Liver (tissue), 9 donors: Measurements from ENCODE around the gene HTR7. TPM values are rescaled to one million over a fixed set of nuclear protein-coding genes. Genes with fewer than 3 reads are reported as not detected.

Experiments
- DNase-seq: peaks from one replicate; pipeline ENCODE4 v3.0.0-alpha.2; 2017; ENCODE audit warnings: low spot score
- H3K27ac ChIP-seq, 2 donors: one replicate each; pipeline ENCODE4 v1.7.0; 2013; ENCODE audit warnings: inconsistent platforms in 2 of 2, low read length in 2 of 2, control low read depth in 1 of 2, low read depth in 1 of 2, mild to moderate bottlenecking in 1 of 2
- H3K27me3 ChIP-seq, 4 donors: one replicate each; pipeline versions ENCODE4 v1.6.1 to v1.7.0; 2013; ENCODE audit warnings: low read length in 3 of 4, inconsistent platforms in 1 of 4, mild to moderate bottlenecking in 1 of 4, moderate library complexity in 1 of 4; ENCODE audit not compliant: control insufficient read depth in 4 of 4, insufficient read depth in 4 of 4
- H3K36me3 ChIP-seq, 4 donors: one replicate each; pipeline versions ENCODE4 v1.6.1 to v1.7.0; 2013; ENCODE audit warnings: low read length in 3 of 4, mild to moderate bottlenecking in 3 of 4, low read depth in 1 of 4, moderate library complexity in 1 of 4; ENCODE audit not compliant: control insufficient read depth in 4 of 4, insufficient read depth in 3 of 4
- H3K4me1 ChIP-seq, 4 donors: one replicate each; pipeline versions ENCODE4 v1.6.1 to v1.7.0; 2013; ENCODE audit warnings: low read length in 3 of 4, mild to moderate bottlenecking in 3 of 4, moderate library complexity in 1 of 4; ENCODE audit not compliant: control insufficient read depth in 4 of 4, insufficient read depth in 4 of 4
- H3K4me3 ChIP-seq, 3 donors: one replicate each; pipeline versions ENCODE4 v1.6.1 to v1.7.0; 2013; ENCODE audit warnings: low read length in 3 of 3, control low read depth in 1 of 3, low read depth in 1 of 3, mild to moderate bottlenecking in 1 of 3
- H3K9ac ChIP-seq, 2 donors: one replicate each; pipeline ENCODE4 v1.7.0; 2013; ENCODE audit warnings: low read length in 2 of 2, mild to moderate bottlenecking in 2 of 2, moderate library complexity in 2 of 2, control low read depth in 1 of 2, low read depth in 1 of 2
- H3K9me3 ChIP-seq, 4 donors: one replicate each; pipeline versions ENCODE4 v1.6.1 to v1.7.0; 2013; ENCODE audit warnings: low read length in 3 of 4; ENCODE audit not compliant: control insufficient read depth in 4 of 4
- ATF3 ChIP-seq: IDR thresholded peaks from 2 replicates; pipeline ENCODE4 v1.6.1; 2016; ENCODE audit warnings: antibody characterized with exemption
- CTCF ChIP-seq: fragments of 150-350 bp; IDR thresholded peaks from 2 replicates; pipeline ENCODE4 v1.5.1; 2017; ENCODE audit warnings: improper control_type of control experiment, low read depth, low read length; ENCODE audit not compliant: missing input control
- EGR1 ChIP-seq, 2 donors: IDR thresholded peaks; 2 replicates each; pipeline ENCODE4 v1.6.1; 2016 to 2018; ENCODE audit warnings: antibody characterized with exemption in 2 of 2, low read depth in 2 of 2
- FOXA1 ChIP-seq: IDR thresholded peaks from 2 replicates; pipeline ENCODE4 v1.6.1; 2016; ENCODE audit warnings: antibody characterized with exemption
- FOXA2 ChIP-seq: IDR thresholded peaks from 2 replicates; pipeline ENCODE4 v1.6.1; 2016; ENCODE audit warnings: antibody characterized with exemption
- JUND ChIP-seq, 2 donors: IDR thresholded peaks; 2 replicates each; pipeline ENCODE4 v1.6.1; 2016; ENCODE audit warnings: antibody characterized with exemption in 2 of 2
- NR2F2 ChIP-seq: IDR thresholded peaks from 2 replicates; pipeline ENCODE4 v1.6.1; 2016; ENCODE audit warnings: antibody characterized with exemption
- RAD21 ChIP-seq, 2 donors: IDR thresholded peaks; 2 replicates each; pipeline ENCODE4 v1.6.1; 2016; ENCODE audit warnings: antibody characterized with exemption in 2 of 2, mild to moderate bottlenecking in 2 of 2
- REST ChIP-seq: IDR thresholded peaks from 2 replicates; pipeline ENCODE4 v1.6.1; 2016; ENCODE audit warnings: antibody characterized with exemption, mild to moderate bottlenecking
- RXRA ChIP-seq, 2 donors: IDR thresholded peaks; 2 replicates each; pipeline ENCODE4 v1.6.1; 2017 to 2018; ENCODE audit warnings: antibody characterized with exemption in 2 of 2, mild to moderate bottlenecking in 1 of 2
- TAF1 ChIP-seq: conservative IDR thresholded peaks from 2 replicates; pipeline ENCODE4 v1.6.1; 2016; ENCODE audit warnings: antibody characterized with exemption, mild to moderate bottlenecking
- YY1 ChIP-seq: IDR thresholded peaks from 2 replicates; pipeline ENCODE4 v1.6.1; 2016; ENCODE audit warnings: antibody characterized with exemption, mild to moderate bottlenecking
- WGBS: extraction: QIAGEN DNeasy Blood & Tissue Kit; methylation state at CpG from one replicate; pipeline ENCODE4 v1.1.7; 2013; 5-methylcytosine and 5-hydroxymethylcytosine counted together
- polyA plus RNA-seq, 2 donors: library from polyadenylated mRNA; stranded (reverse) in 1 of 2; unstranded in 1 of 2; fragments of 200-250 nt in 1 of 2; fragments of >200 nt in 1 of 2; fragmentation: Nextera tagmentation in 1 of 2; extraction: Ambion mirVana in 1 of 2; gene quantifications; one replicate each; pipeline versions ENCODE4 v1.2.1 to v1.2.3, GENCODE V29; 2013 to 2015
- total RNA-seq, 2 donors: library from RNA; depleted of rRNA; stranded (reverse); fragments of >200 nt; gene quantifications; one replicate each; pipeline ENCODE4 v1.2.3, GENCODE V29; 2014
- TF ChIP-seq, protein P1 (sequence below): IDR thresholded peaks from 2 replicates; pipeline ENCODE4 v1.6.1; 2016; ENCODE audit warnings: antibody characterized with exemption
- donor health status: healthy.
- donor health status: healthy.
- donor health status: healthy.
- donor health status: healthy.
- donor health status: healthy.

HTR7 gene
- total and polyA plus RNA-seq, 4 donors = 0.17 to 0.61 (median 0.18) TPM; not detected in 1

GRCh38 chr10:90849956-90850749 is 7.7 kb downstream of the HTR7 start:
- no peak for DNase-seq
- H3K9ac ChIP-seq = no peak overlapping the region
- H3K36me3 ChIP-seq = no peaks in the 10 kb centered on the region
- no peak overlapping the region for H3K4me3 ChIP-seq
- peaks cover 0 to 12% (median 3%) of the 10 kb centered on the region in 4 donors for H3K9me3 ChIP-seq
- TF ChIP-seq NR2F2 (no peak), FOXA2 (no peak), TAF1 (no peak), ATF3 (no peak), RXRA (IDR thresholded peaks at IDR 0.05) (no peak), FOXA1 (no peak)
- no peaks in the 10 kb centered on the region for H3K4me1 ChIP-seq
- 79% methylated on average over 1 of the region's 1 CpG for WGBS
- no peak overlapping the region for H3K27ac ChIP-seq
- peaks cover 0 to 5% (median 3%) of the 10 kb centered on the region in 4 donors for H3K27me3 ChIP-seq

DNA sequence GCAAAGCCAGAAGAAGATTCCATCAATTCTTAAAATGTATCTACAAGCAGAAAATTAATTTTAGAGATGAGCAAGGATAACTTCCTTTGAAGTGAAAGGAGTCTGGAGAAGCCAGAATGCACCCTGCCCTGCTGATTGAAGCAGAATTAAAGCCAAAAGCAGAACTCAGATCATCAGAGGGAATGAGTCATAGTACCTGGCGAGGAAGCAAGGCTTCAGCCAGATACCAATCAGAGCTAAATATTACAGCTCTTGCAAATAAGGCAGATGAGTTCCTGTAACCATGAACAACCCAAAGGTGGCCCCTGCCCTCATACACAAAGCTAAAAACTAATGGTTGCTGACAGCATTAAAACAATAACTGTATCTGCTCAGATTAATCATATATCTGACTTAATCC is 10.4 kb downstream of the HTR7 start:
- H3K36me3 ChIP-seq = no peaks in the 10 kb centered on the region
- peaks cover 0 to 12% (median 3%) of the 10 kb centered on the region in 4 donors for H3K9me3 ChIP-seq
- H3K9ac ChIP-seq = no peak overlapping the region
- H3K4me3 ChIP-seq = no peak overlapping the region
- H3K4me1 ChIP-seq = no peaks in the 10 kb centered on the region
- DNase-seq = no peak
- WGBS = 58% methylated on average over 1 of the region's 1 CpG
- TF ChIP-seq CTCF = no peak
- TF ChIP-seq JUND (IDR thresholded peaks at IDR 0.05) = peak in 1 of 2 donors; percentile 19
- H3K27me3 ChIP-seq = peaks cover 0 to 3% (median under 1%) of the 10 kb centered on the region in 4 donors
- H3K27ac ChIP-seq = no peak overlapping the region

DNA sequence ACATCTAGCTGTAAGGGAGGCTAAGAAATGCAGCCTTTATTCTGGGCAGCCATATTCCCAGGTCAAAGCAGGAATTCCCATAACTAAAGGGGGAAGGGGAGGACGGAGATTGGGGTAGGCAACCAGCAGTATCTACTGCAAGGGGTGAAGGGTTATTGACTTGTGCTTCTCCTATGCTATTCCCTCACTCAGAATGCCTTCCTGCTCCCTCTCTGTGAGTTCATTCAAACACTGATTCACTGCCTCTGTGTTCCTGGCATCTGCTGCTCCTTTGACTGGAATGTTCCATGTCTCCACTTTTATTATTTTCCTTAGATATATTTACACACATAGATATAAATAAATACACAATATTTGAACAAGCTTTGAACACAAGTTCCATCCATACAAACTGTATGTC is 11.1 kb downstream of the HTR7 start:
- no peak for TF ChIP-seq NR2F2
- TF ChIP-seq REST = no peak
- TF ChIP-seq, protein P1, sequence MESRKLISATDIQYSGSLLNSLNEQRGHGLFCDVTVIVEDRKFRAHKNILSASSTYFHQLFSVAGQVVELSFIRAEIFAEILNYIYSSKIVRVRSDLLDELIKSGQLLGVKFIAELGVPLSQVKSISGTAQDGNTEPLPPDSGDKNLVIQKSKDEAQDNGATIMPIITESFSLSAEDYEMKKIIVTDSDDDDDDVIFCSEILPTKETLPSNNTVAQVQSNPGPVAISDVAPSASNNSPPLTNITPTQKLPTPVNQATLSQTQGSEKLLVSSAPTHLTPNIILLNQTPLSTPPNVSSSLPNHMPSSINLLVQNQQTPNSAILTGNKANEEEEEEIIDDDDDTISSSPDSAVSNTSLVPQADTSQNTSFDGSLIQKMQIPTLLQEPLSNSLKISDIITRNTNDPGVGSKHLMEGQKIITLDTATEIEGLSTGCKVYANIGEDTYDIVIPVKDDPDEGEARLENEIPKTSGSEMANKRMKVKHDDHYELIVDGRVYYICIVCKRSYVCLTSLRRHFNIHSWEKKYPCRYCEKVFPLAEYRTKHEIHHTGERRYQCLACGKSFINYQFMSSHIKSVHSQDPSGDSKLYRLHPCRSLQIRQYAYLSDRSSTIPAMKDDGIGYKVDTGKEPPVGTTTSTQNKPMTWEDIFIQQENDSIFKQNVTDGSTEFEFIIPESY = no peak
- TF ChIP-seq YY1 = no peak
- no peak for TF ChIP-seq ATF3
- TF ChIP-seq CTCF = no peak
- TF ChIP-seq TAF1 = no peak
- no peak for TF ChIP-seq JUND (IDR thresholded peaks at IDR 0.05)
- no peak for TF ChIP-seq RAD21 (IDR thresholded peaks at IDR 0.05)
- TF ChIP-seq EGR1 (IDR thresholded peaks at IDR 0.05; ENCODE audit: low read depth in 2 of 2) = no peak
- Histone ChIP-seq H3K4me3 (no peak overlapping the region), H3K27ac (no peak overlapping the region), H3K9me3 (peaks cover 0 to 13% (median 3%) of the 10 kb centered on the region in 4 donors), H3K36me3 (no peaks in the 10 kb centered on the region), H3K4me1 (no peaks in the 10 kb centered on the region), H3K9ac (no peak overlapping the region), H3K27me3 (peaks cover 0 to 3% (median under 1%) of the 10 kb centered on the region in 4 donors)
- WGBS = 58% methylated on average over 1 of the region's 1 CpG
- DNase-seq = no peak
